Activated CD4-positive, alpha-beta T cell treated with anti-CD3 and anti-CD28 coated beads, Interleukin-2, Interleukin-4, amounts not matched to agents 100 ng/mL and 50 ng/mL, durations not matched to agents 16 hours and 8 hours (primary cell): ENCODE results near the gene NUP37.

Experiments
- DNase-seq: peaks from one replicate; pipeline ENCODE4 v3.0.0-alpha.2; 2020; ENCODE audit warnings: low spot score

Gene NUP37

GRCh38 chr12:102026728-102027127, 93.2 kb downstream of the NUP37 start:
- DNase-seq: no peak

GRCh38 chr12:102024765-102025164, 95.1 kb downstream of the NUP37 start:
- DNase-seq: no peak

DNA sequence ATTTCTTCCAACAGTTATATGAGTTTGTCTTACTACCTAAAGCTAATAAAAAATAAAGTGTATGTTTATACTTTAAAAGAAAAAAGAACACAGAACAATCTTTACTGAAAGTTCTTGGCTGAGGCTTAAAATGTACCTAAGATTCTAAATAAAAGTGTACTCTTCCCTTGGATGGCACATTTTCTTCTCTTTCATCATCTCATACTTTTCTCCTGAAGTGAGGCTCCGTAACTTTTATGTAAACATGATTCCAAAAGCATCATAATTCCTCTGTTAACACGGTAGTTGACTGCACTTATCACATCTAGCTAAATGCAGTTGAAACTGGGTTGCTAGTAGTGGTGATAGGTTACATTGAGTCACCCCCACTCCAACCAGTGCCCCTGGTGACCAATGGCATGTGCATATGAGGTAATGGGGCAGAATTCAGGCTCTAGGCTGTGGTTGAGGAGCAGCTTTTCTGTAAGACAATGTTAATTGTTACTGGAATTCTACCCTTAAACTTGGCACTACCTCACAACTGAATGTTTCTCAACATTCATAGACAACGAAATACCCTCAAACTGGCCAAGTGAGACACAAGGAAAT, 96.5 kb downstream of the NUP37 start:
- no peak for DNase-seq
